Measurements from ENCODE around the gene NEK8.

DNA sequence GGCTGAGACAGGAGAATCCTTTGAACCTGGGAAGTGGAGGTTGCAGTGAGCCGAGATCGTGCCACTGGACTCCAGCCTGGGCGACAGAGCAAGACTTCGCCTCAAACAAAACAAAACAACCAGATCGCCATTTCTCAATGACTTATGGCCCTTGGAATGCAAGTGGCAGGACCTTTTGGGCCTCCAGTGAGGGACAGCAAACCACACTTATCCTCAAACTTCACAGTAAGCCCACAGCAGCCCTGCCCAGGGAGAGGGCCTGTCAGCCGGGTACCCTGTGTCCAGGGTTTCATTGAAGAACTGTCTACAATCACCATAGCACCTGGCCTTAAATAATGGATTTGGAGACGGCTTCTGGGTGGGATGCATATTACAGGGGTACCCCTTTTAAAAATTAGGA is 26.9 kb downstream of the NEK8 start:
- TF ChIP-seq, protein P1, sequence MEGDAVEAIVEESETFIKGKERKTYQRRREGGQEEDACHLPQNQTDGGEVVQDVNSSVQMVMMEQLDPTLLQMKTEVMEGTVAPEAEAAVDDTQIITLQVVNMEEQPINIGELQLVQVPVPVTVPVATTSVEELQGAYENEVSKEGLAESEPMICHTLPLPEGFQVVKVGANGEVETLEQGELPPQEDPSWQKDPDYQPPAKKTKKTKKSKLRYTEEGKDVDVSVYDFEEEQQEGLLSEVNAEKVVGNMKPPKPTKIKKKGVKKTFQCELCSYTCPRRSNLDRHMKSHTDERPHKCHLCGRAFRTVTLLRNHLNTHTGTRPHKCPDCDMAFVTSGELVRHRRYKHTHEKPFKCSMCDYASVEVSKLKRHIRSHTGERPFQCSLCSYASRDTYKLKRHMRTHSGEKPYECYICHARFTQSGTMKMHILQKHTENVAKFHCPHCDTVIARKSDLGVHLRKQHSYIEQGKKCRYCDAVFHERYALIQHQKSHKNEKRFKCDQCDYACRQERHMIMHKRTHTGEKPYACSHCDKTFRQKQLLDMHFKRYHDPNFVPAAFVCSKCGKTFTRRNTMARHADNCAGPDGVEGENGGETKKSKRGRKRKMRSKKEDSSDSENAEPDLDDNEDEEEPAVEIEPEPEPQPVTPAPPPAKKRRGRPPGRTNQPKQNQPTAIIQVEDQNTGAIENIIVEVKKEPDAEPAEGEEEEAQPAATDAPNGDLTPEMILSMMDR (IDR thresholded peaks at IDR 0.05) = no peak
- TF ChIP-seq POLR2A (IDR thresholded peaks at IDR 0.05) = no peak
